ENCODE data around the gene GHDC. TPM values are rescaled to one million over a fixed set of nuclear protein-coding genes. Genes with fewer than 3 reads are reported as not detected.
"Not testable (repeated sequence)": the region's sequence is repeated elsewhere in the genome, so short reads cannot be mapped to it uniquely, and the experiment has no call there.

The GHDC gene
- total RNA-seq, 4 donors from 2014 or later, result 28.8 to 41.3 (median 35.5) TPM

GRCh38 chr17:42192189-42193126, 1.8 kb downstream of the GHDC start:
- DNase-seq (ENCODE audit: low spot score), result no peak
- TF ChIP-seq, protein P1, sequence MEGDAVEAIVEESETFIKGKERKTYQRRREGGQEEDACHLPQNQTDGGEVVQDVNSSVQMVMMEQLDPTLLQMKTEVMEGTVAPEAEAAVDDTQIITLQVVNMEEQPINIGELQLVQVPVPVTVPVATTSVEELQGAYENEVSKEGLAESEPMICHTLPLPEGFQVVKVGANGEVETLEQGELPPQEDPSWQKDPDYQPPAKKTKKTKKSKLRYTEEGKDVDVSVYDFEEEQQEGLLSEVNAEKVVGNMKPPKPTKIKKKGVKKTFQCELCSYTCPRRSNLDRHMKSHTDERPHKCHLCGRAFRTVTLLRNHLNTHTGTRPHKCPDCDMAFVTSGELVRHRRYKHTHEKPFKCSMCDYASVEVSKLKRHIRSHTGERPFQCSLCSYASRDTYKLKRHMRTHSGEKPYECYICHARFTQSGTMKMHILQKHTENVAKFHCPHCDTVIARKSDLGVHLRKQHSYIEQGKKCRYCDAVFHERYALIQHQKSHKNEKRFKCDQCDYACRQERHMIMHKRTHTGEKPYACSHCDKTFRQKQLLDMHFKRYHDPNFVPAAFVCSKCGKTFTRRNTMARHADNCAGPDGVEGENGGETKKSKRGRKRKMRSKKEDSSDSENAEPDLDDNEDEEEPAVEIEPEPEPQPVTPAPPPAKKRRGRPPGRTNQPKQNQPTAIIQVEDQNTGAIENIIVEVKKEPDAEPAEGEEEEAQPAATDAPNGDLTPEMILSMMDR (IDR thresholded peaks at IDR 0.05), result no peak
- no peak for ATAC-seq (ENCODE audit: low FRiP score)

- no peak for DNase-seq (ENCODE audit: low spot score)
Observed at GRCh38 chr17:42191275-42191608, 3.1 kb downstream of the GHDC start.

DNA sequence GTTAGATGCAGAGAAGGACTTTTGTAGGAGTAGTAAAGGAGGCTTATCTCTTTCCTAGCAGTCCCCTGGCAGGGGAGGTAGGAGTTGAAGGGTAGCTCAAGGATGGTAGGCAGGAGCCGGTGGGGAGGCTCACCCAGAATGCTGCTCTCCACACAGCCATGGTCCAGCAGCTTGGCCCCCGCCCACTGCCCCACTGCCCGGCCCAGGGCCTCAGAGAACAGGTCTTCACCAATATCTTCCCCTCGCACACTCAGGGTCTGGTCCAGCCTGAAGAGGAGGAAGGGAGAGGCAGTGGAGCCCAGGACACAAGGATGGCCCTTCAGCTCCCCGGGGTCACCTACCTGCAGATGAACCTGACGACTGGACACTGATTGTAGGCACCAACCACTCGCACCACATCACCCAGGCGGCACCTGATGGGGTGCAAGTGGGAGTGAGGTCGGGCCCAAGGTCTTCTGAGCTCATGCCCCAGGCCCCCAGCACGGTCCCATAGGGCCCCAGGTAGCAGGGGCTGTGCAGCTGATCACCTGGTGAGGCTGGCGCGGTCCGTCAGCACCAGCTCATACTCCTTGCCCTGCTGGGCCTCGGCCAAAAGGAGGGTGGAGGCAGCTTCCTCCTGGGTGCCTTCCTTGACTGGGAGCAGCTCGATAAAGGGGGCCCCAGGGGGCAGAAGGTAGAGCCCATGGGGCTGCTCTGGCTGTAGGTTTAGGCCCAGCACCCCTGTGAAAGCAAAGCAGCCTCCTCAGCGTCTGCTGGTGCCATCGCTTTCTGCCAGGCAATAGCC, 3.6 kb downstream of the GHDC start:
- no peak for DNase-seq (ENCODE audit: low spot score)
- ATAC-seq (ENCODE audit: low FRiP score), result no peak
- TF ChIP-seq, protein P1 (IDR thresholded peaks at IDR 0.05), result no peak

More at GRCh38 chr17:42191275-42191608, 3.1 kb downstream of the GHDC start:
- ATAC-seq (ENCODE audit: low FRiP score), result no peak
- TF ChIP-seq, protein P1 (IDR thresholded peaks at IDR 0.05), result no peak

- TF ChIP-seq, protein P1 (IDR thresholded peaks at IDR 0.05), result no peak
- DNase-seq (ENCODE audit: low spot score) (no peak), ATAC-seq (ENCODE audit: low FRiP score) (no peak)
Observed at GRCh38 chr17:42189651-42189965, 4.7 kb downstream of the GHDC start.

DNA sequence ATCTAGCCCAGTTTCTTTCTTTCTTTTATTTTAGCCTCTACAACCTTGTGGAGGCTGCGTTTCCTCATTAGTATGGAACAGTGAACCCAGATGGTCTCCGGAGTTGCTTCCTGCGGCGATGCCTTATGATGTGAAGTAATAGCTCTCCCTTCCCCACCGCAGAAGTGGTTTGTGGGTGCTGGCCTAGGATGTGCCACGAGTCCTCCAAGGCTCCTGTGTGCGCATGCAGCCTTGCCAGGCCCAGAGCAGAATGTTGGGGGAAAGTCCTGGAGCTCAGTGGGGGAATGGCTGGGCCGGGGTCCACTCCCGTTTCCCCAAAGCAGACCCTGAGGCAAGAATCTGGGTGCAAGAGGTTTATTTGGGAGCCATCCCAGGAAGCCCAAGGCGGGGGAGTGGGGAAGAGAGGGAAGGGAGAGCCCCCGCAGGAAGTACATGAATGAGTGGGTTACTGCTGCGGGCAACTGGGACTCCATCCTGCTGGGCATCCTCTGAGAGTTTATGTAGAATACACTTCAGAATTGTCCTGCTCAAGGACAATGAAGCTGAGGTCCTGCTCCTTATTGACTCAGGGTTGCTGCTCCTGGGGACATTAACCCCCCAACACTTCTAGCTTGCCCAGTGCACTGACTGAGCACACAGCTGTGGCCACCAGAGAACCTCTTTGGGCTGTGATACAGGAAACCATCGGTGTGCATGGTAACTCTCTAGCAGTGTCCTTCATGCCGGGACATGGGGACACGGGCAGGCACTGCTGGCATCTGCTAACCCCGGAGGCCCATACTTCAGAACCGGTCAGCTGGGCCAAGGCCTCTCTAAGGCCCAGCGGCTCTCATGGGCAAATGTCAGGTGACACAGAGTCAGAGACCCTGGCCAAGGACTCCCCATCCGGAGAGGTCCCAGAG, 5.3 kb downstream of the GHDC start:
- ATAC-seq (ENCODE audit: low FRiP score), result no peak
- TF ChIP-seq, protein P1 (IDR thresholded peaks at IDR 0.05), result no peak
- no peak for DNase-seq (ENCODE audit: low spot score)

- DNase-seq (ENCODE audit: low spot score) (no peak), ATAC-seq (ENCODE audit: low FRiP score) (no peak)
- TF ChIP-seq, protein P1 (IDR thresholded peaks at IDR 0.05), result no peak
Observed at GRCh38 chr17:42187833-42188232, 6.5 kb downstream of the GHDC start.

DNA sequence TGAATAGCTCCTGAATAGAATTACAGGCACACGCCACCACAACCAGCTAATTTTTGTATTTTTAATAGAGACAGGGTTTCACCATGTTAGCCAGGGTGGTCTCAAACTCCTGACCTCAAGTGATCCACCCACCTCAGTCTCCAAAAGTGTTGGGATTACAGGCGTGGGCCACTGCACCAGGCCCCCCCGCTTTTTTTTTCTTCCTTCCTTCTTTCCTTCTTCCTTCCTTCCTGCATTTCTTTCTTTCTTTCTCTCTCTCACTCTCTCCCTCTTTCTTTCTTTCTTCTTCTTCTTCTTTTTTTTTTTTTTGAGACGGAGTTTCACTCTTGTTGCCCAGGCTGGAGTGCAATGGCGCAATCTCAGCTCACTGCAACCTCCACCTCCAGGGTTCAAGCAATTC, 8.1 kb downstream of the GHDC start:
- not testable (repeated sequence) for ATAC-seq (ENCODE audit: low FRiP score)

More for the DNA sequence above, 8.1 kb downstream of the GHDC start:
- DNase-seq (ENCODE audit: low spot score), result not testable (repeated sequence)

All from omental fat pad (tissue), 4 donors.